OCI-LY1 (cell line): ENCODE results near the gene STKLD1.

ENCODE experiments used
- CTCF ChIP-seq: fragments of 200-600 bp; sonication (generic), shearing (Covaris generic); IDR thresholded peaks from 2 replicates; pipeline ENCODE4 v1.5.1; 2017; ENCODE audit warnings: mild to moderate bottlenecking, antibody characterized with exemption, low read length, moderate library complexity, mixed read lengths
- EZH2 ChIP-seq: fragments of 200-600 bp; sonication (generic), shearing (Covaris generic); IDR thresholded peaks from 2 replicates; pipeline ENCODE4 v1.8.0; 2017; ENCODE audit warnings: borderline replicate concordance, mixed run types, mild to moderate bottlenecking, antibody characterized with exemption, low read length, moderate library complexity, mixed read lengths

- TF ChIP-seq EZH2: no peak
- TF ChIP-seq CTCF: no peak
Observed at GRCh38 chr9:133439337-133439736, 63.2 kb downstream of the STKLD1 start.
